GM21825 (cell line): Measurements from ENCODE around the gene SUMO4.

Source experiments
- ATAC-seq: cut with Tn5 transposase; IDR thresholded peaks from one replicate; pipeline ENCODE4 v1.9.1; 2021; ENCODE audit warnings: mild to moderate bottlenecking, moderate library complexity; ENCODE audit not compliant: unreplicated experiment

Gene SUMO4

GRCh38 chr6:149400050-149400449 is at the start of gene SUMO4:
Gene SUMO4 (plus strand): TSS chr6:149400262. CDS start chr6:149400392, 130 bp downstream.
- no peak for ATAC-seq

GRCh38 chr6:149354009-149354408 is 46.1 kb upstream of the SUMO4 start:
- ATAC-seq: no peak

- ATAC-seq: no peak
Observed at GRCh38 chr6:149356081-149356750, 43.8 kb upstream of the SUMO4 start.

- ATAC-seq: no peak
Observed at GRCh38 chr6:149357726-149358538, 42.1 kb upstream of the SUMO4 start.

GRCh38 chr6:149359440-149359839 is 40.6 kb upstream of the SUMO4 start:
- no peak for ATAC-seq

- ATAC-seq: no peak
Observed at GRCh38 chr6:149360536-149360935, 39.5 kb upstream of the SUMO4 start.

- no peak for ATAC-seq
Observed at GRCh38 chr6:149362289-149362688, 37.8 kb upstream of the SUMO4 start.

- ATAC-seq: no peak
Observed at GRCh38 chr6:149363154-149363553, 36.9 kb upstream of the SUMO4 start.

GRCh38 chr6:149364557-149364956 is 35.5 kb upstream of the SUMO4 start:
- no peak for ATAC-seq

GRCh38 chr6:149365197-149365596 is 34.9 kb upstream of the SUMO4 start:
- ATAC-seq: no peak

GRCh38 chr6:149366267-149366921 is 33.7 kb upstream of the SUMO4 start:
- ATAC-seq: no peak

- ATAC-seq: no peak
Observed at GRCh38 chr6:149368065-149368464, 32.0 kb upstream of the SUMO4 start.

- no peak for ATAC-seq
Observed at GRCh38 chr6:149371154-149371553, 28.9 kb upstream of the SUMO4 start.

GRCh38 chr6:149372062-149372461 is 28.0 kb upstream of the SUMO4 start:
- ATAC-seq: no peak

- no peak for ATAC-seq
Observed at GRCh38 chr6:149373511-149373910, 26.6 kb upstream of the SUMO4 start.

GRCh38 chr6:149379977-149380376 is 20.1 kb upstream of the SUMO4 start:
- ATAC-seq: no peak

- no peak for ATAC-seq
Observed at GRCh38 chr6:149380523-149380922, 19.5 kb upstream of the SUMO4 start.

GRCh38 chr6:149383371-149383770 is 16.7 kb upstream of the SUMO4 start:
- no peak for ATAC-seq

- no peak for ATAC-seq
Observed at GRCh38 chr6:149384464-149384863, 15.6 kb upstream of the SUMO4 start.

GRCh38 chr6:149385998-149386646 is 13.9 kb upstream of the SUMO4 start:
- ATAC-seq: no peak

- ATAC-seq: no peak
Observed at GRCh38 chr6:149387779-149388512, 12.1 kb upstream of the SUMO4 start.
